ENCODE results near the gene ASRGL1.

DNA sequence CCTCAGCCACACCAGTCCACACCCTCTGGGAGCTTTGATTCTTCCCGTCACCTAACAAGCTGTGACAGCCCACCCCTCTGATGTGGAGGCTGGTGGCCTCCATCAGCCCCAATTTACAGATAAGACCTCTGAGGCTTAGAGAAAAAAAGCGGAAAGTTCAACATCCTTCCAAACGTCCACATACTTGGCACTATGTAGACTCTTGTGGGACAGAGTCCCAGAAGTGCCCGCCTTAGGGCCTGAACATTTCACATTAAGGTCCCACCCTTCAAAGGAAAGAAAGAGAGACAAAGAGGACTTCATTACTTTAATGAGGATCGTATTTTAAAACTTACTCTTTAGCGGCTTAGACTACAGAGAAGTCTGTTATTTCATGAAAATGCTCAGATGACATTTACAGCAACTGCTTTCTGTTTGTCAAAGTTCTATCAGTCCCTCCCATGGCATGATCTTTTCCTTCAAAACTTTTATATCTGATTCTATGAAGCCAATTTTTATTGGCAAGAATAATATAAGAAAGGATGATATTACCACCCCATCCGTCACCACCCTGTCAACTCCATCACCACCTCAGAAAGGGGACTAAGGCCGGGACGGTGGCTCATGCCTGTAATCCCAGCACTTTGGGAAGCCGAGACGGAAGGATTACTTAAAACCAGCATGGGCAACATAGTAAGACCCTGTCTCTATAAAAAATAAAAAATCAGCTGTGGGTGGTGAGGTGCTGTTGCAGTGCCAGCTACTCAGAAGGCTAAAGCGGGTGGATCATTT, 65.9 kb downstream of the ASRGL1 start:
- TF ChIP-seq POLR2A (IDR thresholded peaks at IDR 0.05) = no peak
- TF ChIP-seq, protein P1, sequence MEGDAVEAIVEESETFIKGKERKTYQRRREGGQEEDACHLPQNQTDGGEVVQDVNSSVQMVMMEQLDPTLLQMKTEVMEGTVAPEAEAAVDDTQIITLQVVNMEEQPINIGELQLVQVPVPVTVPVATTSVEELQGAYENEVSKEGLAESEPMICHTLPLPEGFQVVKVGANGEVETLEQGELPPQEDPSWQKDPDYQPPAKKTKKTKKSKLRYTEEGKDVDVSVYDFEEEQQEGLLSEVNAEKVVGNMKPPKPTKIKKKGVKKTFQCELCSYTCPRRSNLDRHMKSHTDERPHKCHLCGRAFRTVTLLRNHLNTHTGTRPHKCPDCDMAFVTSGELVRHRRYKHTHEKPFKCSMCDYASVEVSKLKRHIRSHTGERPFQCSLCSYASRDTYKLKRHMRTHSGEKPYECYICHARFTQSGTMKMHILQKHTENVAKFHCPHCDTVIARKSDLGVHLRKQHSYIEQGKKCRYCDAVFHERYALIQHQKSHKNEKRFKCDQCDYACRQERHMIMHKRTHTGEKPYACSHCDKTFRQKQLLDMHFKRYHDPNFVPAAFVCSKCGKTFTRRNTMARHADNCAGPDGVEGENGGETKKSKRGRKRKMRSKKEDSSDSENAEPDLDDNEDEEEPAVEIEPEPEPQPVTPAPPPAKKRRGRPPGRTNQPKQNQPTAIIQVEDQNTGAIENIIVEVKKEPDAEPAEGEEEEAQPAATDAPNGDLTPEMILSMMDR (IDR thresholded peaks at IDR 0.05) = no peak
